Activated naive CD8-positive, alpha-beta T cell treated with anti-CD3 and anti-CD28 coated beads, Interleukin-2, amount 50 U/mL, for 24 hours (primary cell): ENCODE data around the gene MMP24.

Source experiments
- ATAC-seq: fragments of 150-1000 bp; cut with Tn5 transposase; one replicate; pipeline ENCODE4 v1.10.0; 2021
- DNase-seq: peaks from one replicate; pipeline ENCODE4 v3.0.0; 2021
- H3K27ac Mint-ChIP-seq: one replicate; pipeline ENCODE4 v1.8.0; 2021; ENCODE audit warnings: mild to moderate bottlenecking, mixed read lengths
- H3K27me3 Mint-ChIP-seq: one replicate; pipeline ENCODE4 v1.8.0; 2021; ENCODE audit warnings: mixed read lengths
- H3K36me3 Mint-ChIP-seq: one replicate; pipeline ENCODE4 v1.8.0; 2021; ENCODE audit warnings: low read depth, mixed read lengths
- H3K4me1 Mint-ChIP-seq: one replicate; pipeline ENCODE4 v1.8.0; 2021; ENCODE audit warnings: mixed read lengths
- H3K4me3 Mint-ChIP-seq: one replicate; pipeline ENCODE4 v1.8.0; 2021; ENCODE audit warnings: mild to moderate bottlenecking, moderate library complexity, mixed read lengths
- H3K9me3 Mint-ChIP-seq: one replicate; pipeline ENCODE4 v1.8.0; 2021; ENCODE audit warnings: mixed read lengths

The MMP24 gene

DNA sequence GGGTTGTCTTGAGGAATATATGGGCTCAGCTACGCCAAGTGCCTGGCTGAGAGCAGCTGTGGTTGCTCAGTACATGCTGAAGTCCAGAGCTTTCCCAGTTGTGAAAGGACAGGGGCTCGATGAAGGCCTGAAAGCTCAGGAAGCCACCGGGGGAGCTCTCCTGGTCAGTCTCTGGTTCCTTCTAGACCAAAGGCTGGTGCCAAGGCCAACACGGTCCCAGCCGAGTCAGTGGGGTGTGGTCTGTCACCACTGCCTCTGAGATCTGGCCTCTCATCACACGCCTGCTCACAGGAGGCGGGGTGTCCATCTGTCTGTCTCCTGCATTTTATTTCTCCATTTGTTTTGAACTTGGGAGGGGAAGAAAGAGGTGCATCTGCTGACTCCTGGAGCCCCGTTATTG is 70.7 kb downstream of the MMP24 start:
- DNase-seq (no peak), ATAC-seq (no peak)
- Mint-ChIP-seq H3K36me3 (no peaks in the 10 kb centered on the region), H3K27me3 (peaks cover 2% of the 10 kb centered on the region), H3K27ac (no peak overlapping the region), H3K4me1 (no peaks in the 10 kb centered on the region), H3K9me3 (no peaks in the 10 kb centered on the region), H3K4me3 (no peak overlapping the region)

DNA sequence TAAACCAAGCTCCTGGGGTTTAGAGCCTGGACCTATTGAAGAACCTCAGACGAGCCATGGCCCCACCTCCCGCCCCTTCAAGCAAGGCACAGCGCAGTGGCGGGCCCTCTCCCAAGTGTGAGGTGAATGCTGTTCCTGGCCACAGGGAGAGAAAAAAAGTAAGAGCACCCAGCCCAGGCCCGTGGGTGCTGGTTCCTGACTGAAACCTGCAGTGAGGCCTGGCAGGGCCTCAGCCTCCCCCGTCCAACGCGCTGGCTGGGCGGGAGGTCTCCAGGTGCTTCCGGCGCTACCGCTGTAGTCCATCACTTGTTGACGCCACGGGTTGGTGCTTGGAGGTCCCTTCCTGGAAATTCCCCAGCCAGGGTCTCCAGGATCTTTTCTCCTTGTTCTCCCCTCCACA is 71.2 kb downstream of the MMP24 start:
- Mint-ChIP-seq H3K27ac (no peak overlapping the region), H3K36me3 (no peaks in the 10 kb centered on the region)
- no peak for ATAC-seq

DNA sequence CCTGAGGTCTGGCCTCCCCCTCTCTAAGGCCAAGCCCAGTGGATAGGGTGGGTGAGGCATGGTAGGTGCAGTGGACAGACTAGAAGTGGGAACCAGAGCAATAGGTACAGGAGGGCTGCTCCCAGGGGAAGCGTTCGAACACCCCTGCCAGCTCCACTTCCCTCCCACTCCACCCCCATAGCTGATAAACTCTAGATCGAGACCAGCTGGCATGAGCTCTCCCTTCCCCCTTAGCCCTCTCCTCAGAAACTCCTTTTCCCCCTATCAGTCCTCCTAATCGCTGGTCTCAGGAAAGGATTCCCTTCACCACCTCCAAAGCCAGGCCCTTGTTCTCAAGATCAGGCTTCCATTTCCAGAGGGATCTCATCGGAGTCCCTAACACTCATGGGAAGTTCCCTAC is 71.8 kb downstream of the MMP24 start:
- Mint-ChIP-seq H3K4me1 (peaks cover 11% of the 10 kb centered on the region), H3K36me3 (no peaks in the 10 kb centered on the region), H3K9me3 (no peaks in the 10 kb centered on the region), H3K4me3 (no peak overlapping the region), H3K27ac (no peak overlapping the region), H3K27me3 (no peaks in the 10 kb centered on the region)
- ATAC-seq = no peak
- no peak for DNase-seq

More for the DNA sequence above, 71.2 kb downstream of the MMP24 start:
- peaks cover 1% of the 10 kb centered on the region for H3K27me3 Mint-ChIP-seq
- H3K9me3 Mint-ChIP-seq = no peaks in the 10 kb centered on the region
- peaks cover 5% of the 10 kb centered on the region for H3K4me1 Mint-ChIP-seq
- H3K4me3 Mint-ChIP-seq = no peak overlapping the region
- DNase-seq = no peak

- Mint-ChIP-seq H3K4me3 (no peak overlapping the region), H3K27me3 (no peaks in the 10 kb centered on the region), H3K4me1 (peaks cover 26% of the 10 kb centered on the region), H3K27ac (peak overlapping the region; percentile 6), H3K9me3 (no peaks in the 10 kb centered on the region), H3K36me3 (no peaks in the 10 kb centered on the region)
- ATAC-seq (no peak), DNase-seq (no peak)
Observed at GRCh38 chr20:35299780-35300179, 73.3 kb downstream of the MMP24 start.

GRCh38 chr20:35300469-35301262 is 74.2 kb downstream of the MMP24 start:
- H3K27ac Mint-ChIP-seq = peak overlapping the region; percentile 6

DNA sequence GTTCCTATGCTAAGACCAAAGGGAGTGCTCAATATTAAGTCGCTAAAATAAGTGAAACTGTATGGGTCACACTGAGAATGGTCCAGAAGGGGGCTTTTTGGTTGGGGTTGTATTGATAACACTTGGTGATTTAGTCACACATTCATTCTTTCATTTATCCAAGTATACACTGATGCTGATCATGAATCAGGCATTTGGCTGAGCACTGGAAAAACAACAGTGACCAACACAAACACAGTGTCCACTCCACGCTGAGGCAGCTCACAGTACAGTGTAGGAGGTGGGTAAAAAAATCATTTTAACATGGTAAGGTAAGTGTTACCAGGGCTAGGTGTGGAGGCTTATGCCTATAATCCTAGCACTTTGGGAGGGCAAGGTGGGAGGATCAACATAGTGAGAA is 74.9 kb downstream of the MMP24 start:
- ATAC-seq (no peak), DNase-seq (no peak)
- Mint-ChIP-seq H3K9me3 (no peaks in the 10 kb centered on the region), H3K36me3 (peaks cover 4% of the 10 kb centered on the region), H3K27me3 (no peaks in the 10 kb centered on the region), H3K4me1 (peaks cover 42% of the 10 kb centered on the region), H3K27ac (no peak overlapping the region), H3K4me3 (no peak overlapping the region)

More at GRCh38 chr20:35300469-35301262, 74.2 kb downstream of the MMP24 start:
- Mint-ChIP-seq H3K4me3 (no peak overlapping the region), H3K4me1 (peaks cover 35% of the 10 kb centered on the region), H3K27me3 (no peaks in the 10 kb centered on the region), H3K9me3 (no peaks in the 10 kb centered on the region), H3K36me3 (no peaks in the 10 kb centered on the region)
- ATAC-seq (no peak), DNase-seq (no peak)

DNA sequence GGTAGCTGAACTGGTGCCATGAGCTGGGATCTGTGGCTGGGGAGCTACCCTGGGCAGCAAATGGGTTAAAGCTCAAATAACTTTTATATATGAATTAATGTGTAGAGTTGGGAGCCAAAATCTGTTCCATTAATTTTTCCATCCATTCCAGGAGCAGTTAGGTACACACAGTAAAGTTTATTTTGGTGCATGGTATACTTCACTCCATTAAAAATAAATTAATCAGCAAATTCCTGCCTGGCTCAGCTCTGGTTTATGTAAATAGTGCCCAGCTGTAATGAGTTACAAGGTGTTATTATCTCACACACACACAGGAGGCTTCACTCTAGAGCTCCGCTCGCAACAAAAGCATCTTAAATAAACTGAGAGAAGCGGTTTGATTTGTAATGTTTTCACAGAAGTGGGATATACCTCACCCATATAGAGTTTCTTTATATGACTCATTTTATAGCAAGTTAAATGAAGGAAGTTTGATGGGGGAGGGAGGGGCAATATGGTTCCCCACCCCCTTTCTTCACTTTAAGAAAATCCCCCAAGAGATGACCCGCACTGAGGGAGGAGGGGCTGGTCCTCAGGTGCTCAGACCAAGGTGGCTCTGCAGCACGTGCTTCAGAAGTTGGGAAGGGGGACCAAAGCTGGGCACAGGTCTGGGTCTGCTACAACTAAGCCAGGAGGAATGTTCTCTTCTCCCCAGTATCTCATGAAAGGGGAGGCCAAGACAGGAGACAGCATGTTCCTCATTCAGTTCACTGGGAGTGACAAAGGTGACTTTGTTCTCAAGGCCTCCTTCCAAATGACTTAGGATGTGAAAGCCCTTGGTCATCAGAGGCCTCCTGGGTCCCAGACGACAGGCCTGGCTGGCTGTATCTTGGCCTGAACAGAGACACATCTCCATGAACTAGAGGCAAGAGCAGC is 76.2 kb downstream of the MMP24 start:
- Mint-ChIP-seq H3K27ac (no peak overlapping the region), H3K27me3 (no peaks in the 10 kb centered on the region), H3K9me3 (no peaks in the 10 kb centered on the region), H3K4me1 (peaks cover 54% of the 10 kb centered on the region), H3K4me3 (no peak overlapping the region), H3K36me3 (peaks cover 4% of the 10 kb centered on the region)
- ATAC-seq (no peak), DNase-seq (no peak)

DNA sequence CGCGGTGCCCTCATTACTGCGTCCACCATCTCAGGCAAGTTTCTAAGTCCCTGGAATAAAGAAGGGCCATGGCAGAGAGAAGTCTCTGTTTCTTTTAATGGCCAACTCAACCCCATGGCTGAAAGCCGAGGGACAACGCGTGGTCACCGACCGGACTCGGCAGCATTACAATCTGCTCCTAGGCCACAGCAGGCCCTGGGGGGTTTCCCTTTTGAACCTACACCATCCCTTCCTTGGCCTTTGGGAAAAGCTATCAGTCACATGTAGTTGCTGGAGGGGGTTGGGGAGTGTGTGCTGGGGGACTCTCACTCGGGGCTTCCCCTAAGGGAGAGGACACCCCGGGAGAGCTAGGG is 76.9 kb downstream of the MMP24 start:
- DNase-seq = no peak
- Mint-ChIP-seq H3K9me3 (no peaks in the 10 kb centered on the region), H3K4me1 (peaks cover 57% of the 10 kb centered on the region), H3K27me3 (no peaks in the 10 kb centered on the region), H3K4me3 (no peak overlapping the region), H3K27ac (no peak overlapping the region), H3K36me3 (peaks cover 4% of the 10 kb centered on the region)
- ATAC-seq = peak; percentile 1

GRCh38 chr20:35303735-35304491 is 77.4 kb downstream of the MMP24 start:
- Mint-ChIP-seq H3K36me3 (peaks cover 4% of the 10 kb centered on the region), H3K27ac (peak overlapping the region; percentile 62), H3K4me1 (peaks cover 57% of the 10 kb centered on the region), H3K27me3 (no peaks in the 10 kb centered on the region), H3K9me3 (no peaks in the 10 kb centered on the region), H3K4me3 (peak overlapping the region; percentile 32)
- peak; percentile 85 for DNase-seq
- ATAC-seq = peak; percentile 56

DNA sequence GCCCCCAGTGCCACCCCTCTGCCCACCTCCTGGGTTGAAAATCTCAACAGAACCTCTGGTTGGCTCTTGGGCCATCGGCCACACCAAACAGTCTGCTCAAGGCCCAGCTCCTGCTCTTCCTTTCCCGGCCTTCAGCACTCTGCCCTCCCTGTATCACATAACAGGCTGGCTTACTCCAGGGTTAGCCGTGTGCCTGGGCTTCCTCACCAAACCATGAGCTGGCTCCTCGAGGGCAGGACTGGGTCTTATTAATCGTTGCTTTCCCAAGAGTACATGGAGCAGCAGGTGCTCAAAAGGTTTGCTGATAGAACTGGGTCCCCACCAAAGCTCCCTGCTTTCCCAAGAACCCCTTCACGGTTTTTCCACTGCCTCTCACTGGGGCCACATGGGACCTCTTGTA is 78.5 kb downstream of the MMP24 start:
- Mint-ChIP-seq H3K9me3 (no peaks in the 10 kb centered on the region), H3K27me3 (no peaks in the 10 kb centered on the region), H3K36me3 (peaks cover 6% of the 10 kb centered on the region), H3K4me1 (peaks cover 57% of the 10 kb centered on the region), H3K4me3 (peak overlapping the region; percentile 64), H3K27ac (peak overlapping the region; percentile 93)
- DNase-seq (no peak), ATAC-seq (no peak)

DNA sequence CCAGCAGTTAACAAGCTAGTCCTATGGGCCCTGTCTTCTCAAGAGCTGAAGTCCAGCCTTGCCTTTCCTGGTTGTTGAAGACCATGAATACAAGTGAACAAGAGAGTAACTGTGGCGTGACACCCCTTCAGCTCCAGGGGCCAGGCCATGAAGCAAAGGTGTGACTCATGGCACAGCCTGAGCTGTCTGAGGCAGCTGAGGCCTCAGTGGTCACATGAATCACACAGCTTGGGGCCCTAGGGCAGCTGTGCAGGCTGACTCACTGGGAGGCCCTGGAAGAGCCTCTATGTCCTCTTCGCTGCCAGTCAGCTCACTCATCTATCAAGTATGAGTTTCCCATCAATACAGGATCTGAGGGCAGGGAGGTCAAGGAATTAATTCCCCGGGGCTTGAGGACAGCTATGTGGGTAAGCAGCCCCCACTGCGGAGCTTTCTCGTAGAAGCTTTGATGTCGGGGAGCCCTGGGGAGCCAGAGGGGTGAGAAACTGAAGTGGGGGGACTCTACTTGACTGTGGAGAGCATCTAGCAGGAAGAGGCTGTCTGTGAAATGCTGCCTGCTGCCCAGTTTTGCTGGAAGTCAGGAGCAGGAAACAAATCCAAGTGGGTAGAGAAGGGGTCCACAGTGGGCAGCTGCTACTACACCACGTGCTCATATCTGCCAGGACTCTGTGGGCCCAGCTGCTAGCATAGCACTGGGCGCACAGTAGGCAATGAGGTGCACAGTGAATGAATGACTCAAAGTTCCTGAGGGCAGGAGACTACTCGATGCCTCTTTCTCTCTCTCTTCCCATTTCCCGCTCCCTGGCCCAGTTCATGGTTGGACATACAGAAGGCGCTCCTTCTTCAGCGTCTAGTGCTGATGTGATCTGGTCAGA is 79.4 kb downstream of the MMP24 start:
- H3K9me3 Mint-ChIP-seq = no peaks in the 10 kb centered on the region
- ATAC-seq = peak; percentile 99
- H3K27me3 Mint-ChIP-seq = no peaks in the 10 kb centered on the region
- H3K36me3 Mint-ChIP-seq = peaks cover 8% of the 10 kb centered on the region
- H3K4me3 Mint-ChIP-seq = peak overlapping the region; percentile 68
- peak overlapping the region; percentile 93 for H3K27ac Mint-ChIP-seq
- H3K4me1 Mint-ChIP-seq = peaks cover 60% of the 10 kb centered on the region
- peak; percentile 80 for DNase-seq

GRCh38 chr20:35306931-35307517 is 80.5 kb downstream of the MMP24 start:
- Mint-ChIP-seq H3K36me3 (peaks cover 8% of the 10 kb centered on the region), H3K4me3 (no peak overlapping the region), H3K27ac (peak overlapping the region; percentile 93), H3K9me3 (no peaks in the 10 kb centered on the region), H3K4me1 (peaks cover 70% of the 10 kb centered on the region), H3K27me3 (no peaks in the 10 kb centered on the region)
- no peak for ATAC-seq
- DNase-seq = no peak
